Neural progenitor cell (in vitro differentiated cells): ENCODE measurements around the gene SYT3. TPM values are rescaled to one million over a fixed set of nuclear protein-coding genes. Genes with fewer than 3 reads are reported as not detected.

ENCODE experiments used
- DNase-seq: peaks from one replicate; pipeline ENCODE4 v3.0.0-alpha.2; 2016; ENCODE audit warnings: low spot score
- H2AFZ ChIP-seq: fragments of 200-600 bp; sonication (generic); replicated peaks from 2 replicates; pipeline ENCODE4 v1.6.1; 2016; ENCODE audit warnings: antibody characterized with exemption
- H3F3A ChIP-seq: fragments of 200-600 bp; sonication (generic); 2 replicates; pipeline ENCODE4 v1.6.1; 2016; ENCODE audit warnings: antibody characterized with exemption, low read depth
- H3K27ac ChIP-seq: fragments of 200-600 bp; sonication (generic); 2 replicates; pipeline ENCODE4 v1.5.1; 2016; ENCODE audit warnings: mild to moderate bottlenecking
- H3K27me3 ChIP-seq: fragments of 200-600 bp; sonication (generic); 2 replicates; pipeline ENCODE4 v1.6.1; 2016; ENCODE audit warnings: mild to moderate bottlenecking, moderate library complexity
- H3K36me3 ChIP-seq: fragments of 200-600 bp; sonication (generic); 2 replicates; pipeline ENCODE4 v1.5.1; 2016
- H3K4me1 ChIP-seq: fragments of 200-600 bp; sonication (generic); 2 replicates; pipeline ENCODE4 v1.6.1; 2016; ENCODE audit warnings: mixed run types
- H3K4me2 ChIP-seq: fragments of 200-600 bp; sonication (generic); 2 replicates; pipeline ENCODE4 v1.6.1; 2016
- H3K4me3 ChIP-seq: fragments of 200-600 bp; sonication (generic); 2 replicates; pipeline ENCODE4 v1.5.1; 2016
- H3K79me2 ChIP-seq: fragments of 200-600 bp; sonication (generic); 2 replicates; pipeline ENCODE4 v1.6.1; 2016; ENCODE audit warnings: low read depth
- H3K9ac ChIP-seq: fragments of 200-600 bp; sonication (generic); 2 replicates; pipeline ENCODE4 v1.6.1; 2016
- H3K9me3 ChIP-seq: fragments of 200-600 bp; sonication (generic); 2 replicates; pipeline ENCODE4 v1.5.1; 2016; ENCODE audit warnings: low read depth
- H4K20me1 ChIP-seq: fragments of 200-600 bp; sonication (generic); 2 replicates; pipeline ENCODE4 v1.6.1; 2016; ENCODE audit warnings: low read depth
- H3K27ac Mint-ChIP-seq: 3 replicates; pipeline ENCODE4 v1.8.0; 2021; ENCODE audit warnings: mixed read lengths
- H3K27me3 Mint-ChIP-seq: 2 replicates; pipeline ENCODE4 v1.8.0; 2022; ENCODE audit warnings: low read depth, mild to moderate bottlenecking, inconsistent platforms, moderate library complexity, mixed read lengths; ENCODE audit not compliant: insufficient read depth
- H3K36me3 Mint-ChIP-seq: 3 replicates; pipeline ENCODE4 v1.8.0; 2021; ENCODE audit warnings: mixed read lengths
- H3K4me1 Mint-ChIP-seq: 3 replicates; pipeline ENCODE4 v1.8.0; 2021; ENCODE audit warnings: mixed read lengths
- H3K4me3 Mint-ChIP-seq: 3 replicates; pipeline ENCODE4 v1.8.0; 2021; ENCODE audit warnings: mild to moderate bottlenecking, moderate library complexity, mixed read lengths
- H3K9me3 Mint-ChIP-seq: 3 replicates; pipeline ENCODE4 v1.8.0; 2020; ENCODE audit warnings: mixed read lengths
- CTCF ChIP-seq: fragments of 200-600 bp; sonication (generic); IDR thresholded peaks from 2 replicates; pipeline ENCODE4 v1.5.1; 2017; ENCODE audit warnings: antibody characterized with exemption, mild to moderate bottlenecking
- EZH2 ChIP-seq: fragments of 200-600 bp; sonication (generic); IDR thresholded peaks from 2 replicates; pipeline ENCODE4 v1.6.1; 2017; ENCODE audit warnings: antibody characterized with exemption, mild to moderate bottlenecking, moderate library complexity
- EZH2phosphoT487 ChIP-seq: fragments of 200-600 bp; sonication (generic); IDR thresholded peaks from 2 replicates; pipeline ENCODE4 v1.6.1; 2017; ENCODE audit warnings: antibody characterized with exemption
- total RNA-seq: library from RNA; depleted of rRNA; stranded (reverse); fragments of >200 nt; gene quantifications from 2 replicates; pipeline ENCODE4 v1.2.3, GENCODE V29; 2015; ENCODE audit warnings: low replicate concordance

Gene SYT3
- total RNA-seq, 1 donor from 2014 or later = 0.41 TPM

- H3F3A ChIP-seq = no peaks in the 10 kb centered on the region
- Mint-ChIP-seq H3K27ac (no peak overlapping the region), H3K36me3 (no peaks in the 10 kb centered on the region), H3K9me3 (peaks cover 8% of the 10 kb centered on the region), H3K4me3 (no peak overlapping the region), H3K27me3 (peaks cover 18% of the 10 kb centered on the region), H3K4me1 (peaks cover 7% of the 10 kb centered on the region)
- no peaks in the 10 kb centered on the region for H3K4me1 ChIP-seq
- H4K20me1 ChIP-seq = no peaks in the 10 kb centered on the region
- H3K9ac ChIP-seq = no peak overlapping the region
- H3K4me3 ChIP-seq = no peak overlapping the region
- no peak overlapping the region for H3K4me2 ChIP-seq
- H3K9me3 ChIP-seq = no peaks in the 10 kb centered on the region
- H3K36me3 ChIP-seq = no peaks in the 10 kb centered on the region
- TF ChIP-seq CTCF = no peak
- TF ChIP-seq EZH2phosphoT487 = no peak
- no peak for TF ChIP-seq EZH2
- no peak overlapping the region for H2AFZ ChIP-seq
- no peak overlapping the region for H3K27ac ChIP-seq
- H3K79me2 ChIP-seq = no peaks in the 10 kb centered on the region
- no peak for DNase-seq
- H3K27me3 ChIP-seq = peaks cover 52% of the 10 kb centered on the region
Observed at GRCh38 chr19:50602935-50603334, 36.7 kb downstream of the SYT3 start.

DNA sequence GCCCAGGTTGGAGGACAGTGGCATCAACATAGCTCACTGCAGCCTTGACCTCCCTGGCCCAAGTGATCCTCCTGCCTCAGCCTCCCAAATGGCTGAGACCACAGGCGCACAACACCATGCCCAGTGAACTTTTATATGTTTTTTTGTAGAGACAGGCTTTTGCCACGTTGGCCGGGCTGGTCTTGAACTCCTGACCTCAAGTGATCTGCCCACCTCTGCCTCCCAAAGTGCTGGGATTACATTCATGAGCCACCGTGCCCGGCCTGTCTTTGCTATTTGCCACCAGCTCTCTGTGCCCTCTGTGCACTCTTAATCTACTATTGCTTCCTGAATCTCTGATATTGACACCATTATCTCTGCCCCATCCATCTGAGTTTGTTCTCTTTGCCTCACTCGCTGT, 37.2 kb downstream of the SYT3 start:
- TF ChIP-seq EZH2phosphoT487 = no peak
- no peak for TF ChIP-seq CTCF
- TF ChIP-seq EZH2 = no peak
- no peak overlapping the region for H3K4me3 Mint-ChIP-seq
- H3K27me3 Mint-ChIP-seq = peaks cover 16% of the 10 kb centered on the region
- Histone ChIP-seq H3K27me3 (peaks cover 48% of the 10 kb centered on the region), H3K4me2 (no peak overlapping the region), H4K20me1 (no peaks in the 10 kb centered on the region), H3K36me3 (no peaks in the 10 kb centered on the region), H3K4me3 (no peak overlapping the region), H3K9me3 (no peaks in the 10 kb centered on the region), H3K27ac (no peak overlapping the region), H2AFZ (no peak overlapping the region), H3K79me2 (no peaks in the 10 kb centered on the region), H3K4me1 (no peaks in the 10 kb centered on the region), H3K9ac (no peak overlapping the region), H3F3A (no peaks in the 10 kb centered on the region)
- no peak for DNase-seq
- peaks cover 8% of the 10 kb centered on the region for H3K9me3 Mint-ChIP-seq
- no peak overlapping the region for H3K27ac Mint-ChIP-seq
- H3K36me3 Mint-ChIP-seq = no peaks in the 10 kb centered on the region
- peaks cover 4% of the 10 kb centered on the region for H3K4me1 Mint-ChIP-seq

- Mint-ChIP-seq H3K4me1 (peaks cover 2% of the 10 kb centered on the region), H3K4me3 (no peak overlapping the region), H3K27ac (no peak overlapping the region), H3K9me3 (peaks cover 5% of the 10 kb centered on the region), H3K36me3 (no peaks in the 10 kb centered on the region), H3K27me3 (peaks cover 14% of the 10 kb centered on the region)
- H3F3A ChIP-seq = no peaks in the 10 kb centered on the region
- H4K20me1 ChIP-seq = no peaks in the 10 kb centered on the region
- H3K4me3 ChIP-seq = no peak overlapping the region
- no peak for DNase-seq
- no peak overlapping the region for H3K4me2 ChIP-seq
- no peaks in the 10 kb centered on the region for H3K4me1 ChIP-seq
- no peaks in the 10 kb centered on the region for H3K36me3 ChIP-seq
- peaks cover 43% of the 10 kb centered on the region for H3K27me3 ChIP-seq
- H3K9me3 ChIP-seq = no peaks in the 10 kb centered on the region
- no peaks in the 10 kb centered on the region for H3K79me2 ChIP-seq
- TF ChIP-seq EZH2phosphoT487 (no peak), CTCF (no peak), EZH2 (no peak)
- no peak overlapping the region for H3K27ac ChIP-seq
- H3K9ac ChIP-seq = no peak overlapping the region
- H2AFZ ChIP-seq = no peak overlapping the region
Observed at GRCh38 chr19:50602089-50602422, 37.6 kb downstream of the SYT3 start.
